NCI-H2081 treated with DMSO at 0.1 percent for 48 hours (cell line): ENCODE data around the gene FRZB.
"Not testable (repeated sequence)": the region's sequence is repeated elsewhere in the genome, so short reads cannot be mapped to it uniquely, and the experiment has no call there.

Source experiments
- DNase-seq: peaks from one replicate; lab custom pipeline; 2025; lab: John Stamatoyannopoulos, UW

Gene FRZB

GRCh38 chr2:182866461-182867406 is at the start of gene FRZB:
Gene FRZB (minus strand): TSS chr2:182866637. CDS start chr2:182866552, 85 bp downstream.
- DNase-seq, result no peak

GRCh38 chr2:182915369-182916326 is 49.2 kb upstream of the FRZB start:
- DNase-seq, result no peak

GRCh38 chr2:182914852-182915251 is 48.4 kb upstream of the FRZB start:
- no peak for DNase-seq

GRCh38 chr2:182913064-182913463 is 46.6 kb upstream of the FRZB start:
- DNase-seq, result no peak

GRCh38 chr2:182912518-182912915 is 46.1 kb upstream of the FRZB start:
- no peak for DNase-seq

GRCh38 chr2:182911813-182912517 is 45.5 kb upstream of the FRZB start:
- DNase-seq, result no peak

GRCh38 chr2:182910965-182911364 is 44.5 kb upstream of the FRZB start:
- no peak for DNase-seq

- DNase-seq, result no peak
These were observed 40.8 kb upstream of the FRZB start for GRCh38 chr2:182907081-182907830.

GRCh38 chr2:182906454-182906853 is 40.0 kb upstream of the FRZB start:
- DNase-seq, result no peak

GRCh38 chr2:182904844-182905243 is 38.4 kb upstream of the FRZB start:
- DNase-seq, result no peak

- no peak for DNase-seq
These were observed 37.1 kb upstream of the FRZB start for GRCh38 chr2:182903566-182903965.

- no peak for DNase-seq
These were observed 35.3 kb upstream of the FRZB start for GRCh38 chr2:182901748-182902147.

- DNase-seq, result no peak
These were observed 32.3 kb upstream of the FRZB start for GRCh38 chr2:182898718-182899117.

GRCh38 chr2:182897137-182897536 is 30.7 kb upstream of the FRZB start:
- no peak for DNase-seq

- DNase-seq, result no peak
These were observed 29.4 kb upstream of the FRZB start for GRCh38 chr2:182895798-182896197.

GRCh38 chr2:182895169-182895568 is 28.7 kb upstream of the FRZB start:
- no peak for DNase-seq

GRCh38 chr2:182894174-182894573 is 27.7 kb upstream of the FRZB start:
- no peak for DNase-seq

GRCh38 chr2:182893666-182894065 is 27.2 kb upstream of the FRZB start:
- no peak for DNase-seq

GRCh38 chr2:182893035-182893434 is 26.6 kb upstream of the FRZB start:
- DNase-seq, result not testable (repeated sequence)

- no peak for DNase-seq
These were observed 25.2 kb upstream of the FRZB start for GRCh38 chr2:182891611-182892010.

- no peak for DNase-seq
These were observed 24.4 kb upstream of the FRZB start for GRCh38 chr2:182890773-182891378.
